CD4-positive, alpha-beta T cell treated with Interleukin-4 for 4 hours (primary cell): Measurements from ENCODE around the gene CGREF1.
A peak's percentile ranks its signal among the peaks of the same experiment; 100 is the strongest.
"Not testable (repeated sequence)": the region's sequence is repeated elsewhere in the genome, so short reads cannot be mapped to it uniquely, and the experiment has no call there.

ENCODE experiments used
- DNase-seq: peaks from one replicate; pipeline ENCODE4 v3.0.0-alpha.2; 2020

CGREF1 gene

DNA sequence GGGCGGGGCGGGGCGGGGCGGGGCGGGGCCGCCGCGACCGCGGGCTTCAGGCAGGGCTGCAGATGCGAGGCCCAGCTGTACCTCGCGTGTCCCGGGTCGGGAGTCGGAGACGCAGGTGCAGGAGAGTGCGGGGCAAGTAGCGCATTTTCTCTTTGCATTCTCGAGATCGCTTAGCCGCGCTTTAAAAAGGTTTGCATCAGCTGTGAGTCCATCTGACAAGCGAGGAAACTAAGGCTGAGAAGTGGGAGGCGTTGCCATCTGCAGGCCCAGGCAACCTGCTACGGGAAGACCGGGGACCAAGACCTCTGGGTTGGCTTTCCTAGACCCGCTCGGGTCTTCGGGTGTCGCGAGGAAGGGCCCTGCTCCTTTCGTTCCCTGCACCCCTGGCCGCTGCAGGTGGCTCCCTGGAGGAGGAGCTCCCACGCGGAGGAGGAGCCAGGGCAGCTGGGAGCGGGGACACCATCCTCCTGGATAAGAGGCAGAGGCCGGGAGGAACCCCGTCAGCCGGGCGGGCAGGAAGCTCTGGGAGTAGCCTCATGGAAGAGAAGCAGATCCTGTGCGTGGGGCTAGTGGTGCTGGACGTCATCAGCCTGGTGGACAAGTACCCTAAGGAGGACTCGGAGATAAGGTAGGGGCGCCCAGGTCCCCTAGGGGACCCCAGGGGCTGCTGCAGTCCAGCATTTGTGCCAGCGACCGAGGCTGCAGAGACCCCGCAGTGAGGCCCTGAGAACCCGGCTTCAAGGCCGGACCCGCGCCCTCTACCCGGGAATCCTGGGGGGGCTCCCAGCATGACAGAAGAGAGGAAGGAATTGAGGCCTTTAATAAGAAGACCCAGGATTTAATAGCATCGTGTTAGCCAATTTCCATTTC lies 32.0 kb downstream of the CGREF1 start, which contains the start of gene KHK:
Gene KHK (plus strand): TSS at position 49 of the 870 bp plus-strand sequence. CDS start 488 bp downstream, at position 537.
- no peak for DNase-seq

DNA sequence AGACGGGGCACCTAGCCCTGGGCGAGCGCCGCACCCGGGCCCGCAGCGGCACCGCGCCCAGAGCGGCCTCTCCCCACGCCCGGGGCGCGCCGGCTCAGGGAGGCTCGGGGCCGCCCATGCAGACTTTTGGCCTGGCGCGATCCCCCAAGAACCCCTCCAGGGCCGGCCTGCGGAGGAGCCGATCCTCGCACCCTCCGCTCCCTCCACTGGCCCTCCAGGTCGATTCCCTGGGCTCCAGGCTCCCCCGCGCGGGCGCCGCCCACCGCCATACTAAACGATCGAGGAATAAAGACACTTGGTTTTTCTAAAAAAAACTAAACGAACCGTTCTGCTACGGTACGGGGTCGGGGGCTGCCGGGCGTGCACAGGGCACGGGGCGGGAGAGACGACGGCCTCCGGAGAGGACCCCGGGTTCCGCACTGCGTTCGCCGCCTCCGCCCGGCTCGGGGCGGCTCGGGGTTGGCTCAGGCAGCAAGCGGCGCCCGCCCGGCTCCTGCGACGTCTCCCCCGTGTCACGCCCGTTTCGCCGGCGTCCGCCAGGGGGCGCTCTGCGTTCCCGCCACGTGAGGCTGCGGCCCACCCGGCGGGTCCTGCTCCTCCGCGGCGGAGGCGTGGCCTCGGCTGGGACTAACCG lies 32.7 kb downstream of the CGREF1 start:
- DNase-seq, result peak; percentile 96

- DNase-seq, result peak; percentile 18
These were observed 33.2 kb downstream of the CGREF1 start for GRCh38 chr2:27085673-27086089.

DNA sequence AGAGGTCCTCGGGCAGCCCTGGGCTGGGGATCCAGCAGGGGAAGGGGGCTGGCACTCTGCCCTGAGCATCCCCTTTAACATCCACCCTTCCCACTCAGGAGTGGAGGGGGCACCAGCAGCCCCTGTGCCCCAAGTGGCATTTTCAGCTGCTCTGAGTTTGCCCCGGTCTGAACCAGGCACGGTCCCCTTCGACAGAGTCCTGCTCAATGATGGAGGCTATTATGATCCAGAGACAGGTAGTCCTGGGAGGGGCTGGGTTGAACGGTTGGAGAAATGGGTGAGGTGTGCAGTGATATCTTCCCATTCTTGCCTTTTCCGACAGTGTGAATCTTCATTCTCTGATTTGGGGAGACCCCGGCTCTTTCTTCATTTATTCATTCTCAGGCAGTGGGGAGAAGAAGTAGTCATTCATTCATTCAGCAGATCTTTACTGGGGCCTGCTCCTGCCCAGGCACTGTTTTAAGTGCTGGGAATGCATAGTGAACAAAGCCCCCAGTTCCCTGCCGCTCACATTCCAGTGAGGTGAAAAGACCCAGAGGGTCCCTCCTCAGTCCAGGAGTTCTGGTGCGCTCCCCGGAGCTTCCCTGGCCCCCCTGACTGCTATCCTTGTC lies 33.8 kb downstream of the CGREF1 start:
- DNase-seq, result no peak

DNA sequence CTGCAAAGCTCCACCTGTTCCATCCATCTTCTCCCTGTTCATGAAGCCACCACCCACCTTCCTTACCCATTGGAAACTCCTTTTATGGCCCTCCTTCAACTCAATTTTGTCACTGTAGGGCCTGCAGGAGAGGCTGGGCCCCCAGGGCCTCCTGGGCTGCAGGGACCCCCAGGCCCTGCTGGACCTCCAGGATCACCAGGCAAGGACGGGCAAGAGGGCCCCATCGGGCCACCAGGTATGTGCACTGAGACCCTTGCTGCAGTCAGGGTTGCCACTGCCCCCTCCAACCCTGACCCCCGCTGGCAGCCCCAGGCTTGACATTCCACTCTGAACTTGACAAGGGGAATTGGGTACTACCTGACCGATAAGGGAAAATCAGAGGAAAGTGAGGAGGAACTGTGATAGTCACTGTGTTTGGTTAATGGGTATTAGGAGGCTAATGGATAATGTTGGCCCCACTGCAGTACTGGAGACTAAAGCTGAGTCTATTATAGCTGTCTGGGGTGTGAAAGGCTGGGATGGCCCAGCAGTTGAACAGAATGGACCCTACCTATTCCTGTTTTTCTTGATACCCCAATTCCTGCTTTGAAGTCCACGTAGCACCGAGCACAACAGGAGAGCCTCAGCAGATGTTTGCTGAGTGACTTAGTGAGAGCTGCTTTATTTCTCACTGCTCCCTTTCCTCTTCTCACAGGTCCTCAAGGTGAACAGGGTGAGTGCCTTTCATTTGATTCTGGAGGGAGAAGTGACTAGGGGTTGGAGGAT lies 34.4 kb downstream of the CGREF1 start:
- no peak for DNase-seq

GRCh38 chr2:27083410-27084296 lies 35.3 kb downstream of the CGREF1 start:
- DNase-seq, result no peak

DNA sequence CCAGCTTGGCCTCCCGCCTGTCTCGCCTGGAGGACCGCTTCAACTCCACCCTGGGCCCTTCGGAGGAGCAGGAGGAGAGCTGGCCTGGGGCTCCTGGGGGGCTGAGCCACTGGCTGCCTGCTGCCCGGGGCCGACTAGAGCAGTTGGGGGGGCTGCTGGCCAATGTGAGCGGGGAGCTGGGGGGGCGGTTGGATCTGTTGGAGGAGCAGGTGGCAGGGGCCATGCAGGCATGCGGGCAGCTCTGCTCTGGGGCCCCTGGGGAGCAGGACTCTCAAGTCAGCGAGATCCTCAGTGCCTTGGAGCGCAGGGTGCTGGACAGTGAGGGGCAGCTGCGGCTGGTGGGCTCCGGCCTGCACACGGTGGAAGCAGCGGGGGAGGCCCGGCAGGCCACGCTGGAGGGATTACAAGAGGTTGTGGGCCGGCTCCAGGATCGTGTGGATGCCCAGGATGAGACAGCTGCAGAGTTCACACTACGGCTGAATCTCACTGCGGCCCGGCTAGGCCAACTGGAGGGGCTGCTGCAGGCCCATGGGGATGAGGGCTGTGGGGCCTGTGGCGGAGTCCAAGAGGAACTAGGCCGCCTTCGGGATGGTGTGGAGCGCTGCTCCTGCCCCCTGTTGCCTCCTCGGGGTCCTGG lies 36.0 kb downstream of the CGREF1 start:
- DNase-seq, result no peak

- no peak for DNase-seq
These were observed 36.8 kb downstream of the CGREF1 start for GRCh38 chr2:27081984-27082772.

DNA sequence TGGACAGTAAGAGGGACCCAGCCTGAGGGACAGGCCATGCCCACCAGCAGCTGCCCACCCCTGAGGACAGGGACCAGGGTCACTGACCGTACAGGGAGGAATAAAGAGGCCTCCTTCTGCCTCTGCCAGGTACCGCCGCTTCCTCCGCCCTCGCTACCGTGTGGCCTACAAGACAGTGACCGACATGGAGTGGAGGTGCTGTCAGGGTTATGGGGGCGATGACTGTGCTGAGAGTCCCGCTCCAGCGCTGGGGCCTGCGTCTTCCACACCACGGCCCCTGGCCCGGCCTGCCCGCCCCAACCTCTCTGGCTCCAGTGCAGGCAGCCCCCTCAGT lies 38.4 kb downstream of the CGREF1 start:
- no peak for DNase-seq

DNA sequence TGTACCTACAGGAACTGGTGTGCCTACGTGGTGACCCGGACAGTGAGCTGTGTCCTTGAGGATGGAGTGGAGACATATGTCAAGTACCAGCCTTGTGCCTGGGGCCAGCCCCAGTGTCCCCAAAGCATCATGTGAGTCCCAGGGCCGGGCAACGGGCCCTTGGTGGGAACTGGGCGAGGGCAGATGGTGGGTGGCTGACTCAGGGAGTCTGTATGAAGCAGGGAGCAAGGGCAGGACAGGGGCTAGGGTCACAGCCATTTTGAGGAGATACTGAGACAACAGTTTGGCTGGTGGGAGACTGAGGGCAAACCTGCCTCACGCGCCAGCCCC lies 38.8 kb downstream of the CGREF1 start:
- DNase-seq, result no peak

DNA sequence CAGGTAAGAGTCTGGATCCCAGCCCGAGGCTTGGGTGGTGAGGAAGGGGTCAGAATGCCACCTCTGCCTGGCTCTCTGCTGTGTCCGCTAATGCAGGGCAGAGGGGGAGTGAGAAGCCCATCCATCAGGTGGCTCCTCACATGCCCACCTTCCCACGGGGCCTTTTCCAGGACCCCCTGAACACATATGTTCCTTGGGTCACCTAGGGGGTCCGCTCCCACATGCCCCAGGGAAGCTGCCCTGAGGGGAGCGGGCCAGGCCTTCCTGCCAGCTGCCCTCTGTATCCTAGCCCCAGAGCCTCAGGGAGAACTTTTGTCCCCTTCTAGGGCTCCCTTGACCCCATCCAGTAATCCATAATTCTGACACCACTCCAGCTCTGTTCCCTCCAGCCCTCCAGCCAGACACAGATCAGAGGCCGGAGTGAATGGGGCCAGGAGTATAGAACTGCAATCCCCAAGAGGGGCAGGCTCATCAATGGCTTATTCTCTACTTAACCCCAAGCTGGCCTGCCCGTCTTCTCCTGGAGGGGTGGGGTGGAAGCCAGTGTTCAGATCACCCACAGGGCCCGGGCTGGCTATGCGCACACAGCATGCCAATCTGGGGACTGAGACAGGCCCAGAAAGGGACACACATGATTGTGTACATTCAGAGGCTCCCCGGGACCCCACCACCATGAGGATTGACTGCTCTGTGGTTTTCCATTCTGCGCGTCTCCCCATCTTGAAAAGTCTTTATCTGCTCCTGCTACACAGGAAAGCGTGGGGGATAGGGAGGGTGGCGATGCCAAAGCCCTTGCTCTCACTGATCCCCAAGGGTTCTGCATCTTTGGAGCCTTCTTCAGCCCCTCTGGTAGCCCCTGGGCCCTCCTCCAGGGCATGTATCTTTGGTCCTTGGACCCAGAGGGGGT lies 39.4 kb downstream of the CGREF1 start:
- DNase-seq, result no peak

- no peak for DNase-seq
These were observed 40.4 kb downstream of the CGREF1 start, which contains the start of gene EMILIN1 for GRCh38 chr2:27078267-27079194. Gene EMILIN1 (plus strand): TSS chr2:27078615. CDS start chr2:27079066, 451 bp downstream.

DNA sequence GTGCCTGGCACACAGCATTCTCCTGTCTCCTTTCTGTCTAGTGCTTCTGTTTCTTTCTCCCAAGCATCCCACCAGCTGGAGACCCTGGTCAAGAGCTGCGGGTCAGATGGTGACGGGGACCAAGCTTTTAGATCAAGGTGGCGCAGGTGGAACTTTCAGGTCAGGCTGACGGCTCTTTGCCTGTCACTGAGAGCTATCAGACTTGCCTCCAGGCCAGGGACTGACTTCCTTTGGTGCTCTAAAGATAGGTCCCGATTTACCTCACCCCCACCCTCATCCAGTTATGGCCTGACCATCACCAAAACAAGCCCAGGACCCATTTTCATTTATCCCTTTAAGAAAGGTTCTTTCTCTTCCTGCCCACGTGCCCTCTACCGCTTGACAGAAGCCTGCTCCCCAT lies 41.7 kb downstream of the CGREF1 start:
- no peak for DNase-seq

- no peak for DNase-seq
These were observed 42.6 kb downstream of the CGREF1 start for GRCh38 chr2:27076323-27076722.

DNA sequence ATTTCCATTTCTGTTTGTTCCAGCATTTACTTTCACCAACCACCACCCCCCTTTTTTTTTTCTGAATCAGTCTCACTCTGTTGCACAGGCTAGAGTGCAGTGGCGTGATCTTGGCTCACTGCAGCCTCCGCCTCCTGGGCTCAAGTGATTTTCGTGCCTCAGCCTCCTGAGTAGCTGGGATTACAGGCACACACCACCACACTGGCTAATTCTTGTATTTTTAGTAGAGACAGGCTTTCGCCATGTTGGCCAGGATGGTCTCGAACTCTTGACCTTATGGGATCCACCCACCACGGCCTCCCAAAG lies 43.4 kb downstream of the CGREF1 start:
- not testable (repeated sequence) for DNase-seq

GRCh38 chr2:27074738-27075565 lies 44.0 kb downstream of the CGREF1 start:
- peak; percentile 43 for DNase-seq

DNA sequence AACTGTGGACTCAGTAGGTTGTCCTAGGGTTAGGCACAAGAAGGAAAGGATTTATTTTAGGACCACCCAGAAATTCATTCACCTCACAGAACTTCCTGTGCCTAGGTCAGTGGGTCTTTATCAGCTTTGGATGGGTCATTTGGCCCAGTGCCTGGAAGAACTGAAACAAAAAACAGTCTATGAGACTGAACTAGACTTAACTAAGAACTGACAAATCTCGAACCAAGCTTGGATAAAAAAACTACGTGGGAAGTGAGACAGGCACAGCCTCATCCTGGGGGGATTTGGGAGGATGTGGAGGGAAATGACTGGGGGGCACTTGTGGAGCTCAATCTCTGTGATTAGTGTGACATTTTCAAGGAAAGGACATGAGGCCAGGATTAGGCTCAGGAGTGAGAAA lies 45.1 kb downstream of the CGREF1 start:
- no peak for DNase-seq

GRCh38 chr2:27072920-27073319 lies 46.0 kb downstream of the CGREF1 start:
- no peak for DNase-seq
